Tibial artery (tissue), 4 donors: ENCODE data around the gene CCDC71.

Experiments
- DNase-seq, 2 donors: peaks; one replicate each; pipeline ENCODE4 v3.0.0-alpha.2; 2019
- H3K27ac ChIP-seq, 2 donors: fragments of 200-600 bp; sonication (generic) in 1 of 2; 1 replicate in 1 of 2; 2 replicates in 1 of 2; pipeline ENCODE4 v1.5.1; 2018 to 2019; ENCODE audit warnings: mild to moderate bottlenecking in 1 of 2
- H3K27me3 ChIP-seq, 2 donors: fragments of 200-600 bp; sonication (generic) in 1 of 2; one replicate each; pipeline versions ENCODE4 v1.5.1 to v1.6.0; 2016 to 2019
- H3K36me3 ChIP-seq, 3 donors: fragments of 200-600 bp; sonication (generic) in 2 of 3; one replicate each; pipeline ENCODE4 v1.5.1; 2016 to 2019; ENCODE audit warnings: mild to moderate bottlenecking in 2 of 3
- H3K4me1 ChIP-seq, 4 donors: fragments of 200-600 bp; sonication (generic) in 2 of 4; 1 replicate in 3 of 4; 2 replicates in 1 of 4; pipeline ENCODE4 v1.5.1; 2016 to 2019
- H3K4me3 ChIP-seq, 2 donors: fragments of 200-600 bp; sonication (generic) in 1 of 2; 1 replicate in 1 of 2; 2 replicates in 1 of 2; pipeline ENCODE4 v1.5.1; 2018 to 2019; ENCODE audit warnings: mild to moderate bottlenecking in 2 of 2
- H3K9me3 ChIP-seq, 3 donors: fragments of 200-600 bp; sonication (generic) in 1 of 3; one replicate each; pipeline ENCODE4 v1.5.1; 2016 to 2019
- CTCF ChIP-seq, 2 experiments: fragments of 200-600 bp in 1 of 2; fragments of 450-650 bp in 1 of 2; IDR thresholded peaks; one replicate each; pipeline ENCODE4 v1.5.1; 2017 to 2019; ENCODE audit warnings: antibody characterized with exemption in 2 of 2, mild to moderate bottlenecking in 1 of 2, moderate library complexity in 1 of 2
- intact Hi-C: fragments of 100-400 bp; cut with DNase I; formaldehyde crosslinking; loops from one replicate; pipeline ENCODE4 v1.15.0; 2023; ENCODE audit warnings: low total_unique reads

CCDC71 gene

GRCh38 chr3:49161197-49161596, 4.9 kb downstream of the CCDC71 start:
- peaks cover 7 to 32% (median 29%) of the 10 kb centered on the region in 3 donors for H3K36me3 ChIP-seq
- TF ChIP-seq CTCF (IDR thresholded peaks at IDR 0.05), result no peak
- peaks cover 0 to 14% (median 12%) of the 10 kb centered on the region in 4 donors for H3K4me1 ChIP-seq
- H3K9me3 ChIP-seq, result no peaks in the 10 kb centered on the region
- DNase-seq, result no peak
- intact Hi-C loops, result no loop called here
- H3K27me3 ChIP-seq, result no peaks in the 10 kb centered on the region
- H3K27ac ChIP-seq, result no peak overlapping the region
- H3K4me3 ChIP-seq, result no peak overlapping the region

- peaks cover 6 to 27% (median 24%) of the 10 kb centered on the region in 3 donors for H3K36me3 ChIP-seq
- H3K27me3 ChIP-seq, result no peaks in the 10 kb centered on the region
- TF ChIP-seq CTCF (IDR thresholded peaks at IDR 0.05), result no peak
- intact Hi-C loops, result no loop called here
- no peaks in the 10 kb centered on the region for H3K9me3 ChIP-seq
- H3K4me1 ChIP-seq, result no peaks in the 10 kb centered on the region
- no peak overlapping the region for H3K27ac ChIP-seq
- H3K4me3 ChIP-seq, result no peak overlapping the region
- no peak for DNase-seq
These were observed 7.3 kb downstream of the CCDC71 start for GRCh38 chr3:49158792-49159191.

GRCh38 chr3:49158103-49158709, 7.9 kb downstream of the CCDC71 start:
- no peaks in the 10 kb centered on the region for H3K4me1 ChIP-seq
- H3K4me3 ChIP-seq, result no peak overlapping the region
- DNase-seq, result no peak
- peak; percentile 25 to 26 for TF ChIP-seq CTCF (IDR thresholded peaks at IDR 0.05)
- H3K9me3 ChIP-seq, result no peaks in the 10 kb centered on the region
- peaks cover under 1 to 21% (median 18%) of the 10 kb centered on the region in 3 donors for H3K36me3 ChIP-seq
- H3K27me3 ChIP-seq, result no peaks in the 10 kb centered on the region
- intact Hi-C loops, result no loop called here
- no peak overlapping the region for H3K27ac ChIP-seq

- TF ChIP-seq CTCF (IDR thresholded peaks at IDR 0.05), result no peak
- no peak for DNase-seq
- H3K4me3 ChIP-seq, result no peak overlapping the region
These were observed 8.8 kb downstream of the CCDC71 start for GRCh38 chr3:49157289-49157688.

GRCh38 chr3:49153349-49153912, 12.7 kb downstream of the CCDC71 start:
- TF ChIP-seq CTCF (IDR thresholded peaks at IDR 0.05), result no peak
- no peaks in the 10 kb centered on the region for H3K27me3 ChIP-seq
- no peaks in the 10 kb centered on the region for H3K36me3 ChIP-seq
- no peaks in the 10 kb centered on the region for H3K9me3 ChIP-seq
- intact Hi-C loops, result no loop called here
- H3K27ac ChIP-seq, result no peak overlapping the region
- DNase-seq, result no peak
- H3K4me3 ChIP-seq, result no peak overlapping the region
- H3K4me1 ChIP-seq, result no peaks in the 10 kb centered on the region

More at GRCh38 chr3:49157289-49157688, 8.8 kb downstream of the CCDC71 start:
- Histone ChIP-seq H3K9me3 (no peaks in the 10 kb centered on the region), H3K36me3 (peaks cover 0 to 12% (median 9%) of the 10 kb centered on the region in 3 donors), H3K4me1 (no peaks in the 10 kb centered on the region), H3K27me3 (no peaks in the 10 kb centered on the region), H3K27ac (no peak overlapping the region)
- intact Hi-C loops, result no loop called here
